ENCODE data around the gene SCOC.

GRCh38 chr4:140346136-140346535, 27.3 kb upstream of the SCOC start:
- TF ChIP-seq CTCF (conservative IDR thresholded peaks at IDR 0.05 in 1 of 2, IDR thresholded peaks at IDR 0.05 in 1 of 2; ENCODE audit: extremely low read depth in 1 of 2, insufficient read depth in 1 of 2, low read depth in 1 of 2, low read length in 2 of 2) = no peak
- no peak for TF ChIP-seq EZH2 (IDR thresholded peaks at IDR 0.05; ENCODE audit: borderline replicate concordance, low read length)
